MM.1S (cell line): Measurements from ENCODE around the gene LTBR.

Experiments used
- CTCF ChIP-seq: fragments of 300-600 bp; sonication (generic); IDR thresholded peaks from 2 replicates; pipeline ENCODE4 v1.5.1; 2016; ENCODE audit warnings: antibody characterized with exemption, low read length, mixed read lengths
- EZH2 ChIP-seq: fragments of 300-600 bp; sonication (generic); optimal IDR thresholded peaks from 2 replicates; pipeline ENCODE3; 2017; ENCODE audit warnings: low read depth, mild to moderate bottlenecking, antibody characterized with exemption, low read length, mixed read lengths
- EZH2phosphoT487 ChIP-seq: fragments of 300-600 bp; sonication (generic); IDR thresholded peaks from 2 replicates; pipeline ENCODE4 v1.6.1; 2018; ENCODE audit warnings: antibody characterized with exemption, low read length

- TF ChIP-seq EZH2phosphoT487 (no peak), CTCF (no peak), EZH2 (no peak)
Observed at GRCh38 chr12:6390084-6390799, 6.3 kb downstream of the LTBR start.
